Heart left ventricle (tissue), 16 donors: ENCODE measurements around the gene S100A3. TPM values are rescaled to one million over a fixed set of nuclear protein-coding genes. Genes with fewer than 3 reads are reported as not detected.
A peak's percentile ranks its signal among the peaks of the same experiment; 100 is the strongest.

ENCODE experiments used
- ATAC-seq, 4 donors: fragments of 200-7000 bp; cut with Tn5 transposase; one replicate each; pipeline ENCODE4 v1.9.1; 2020 to 2022; ENCODE audit warnings: moderate library complexity in 4 of 4, mild to moderate bottlenecking in 3 of 4, moderate number of reproducible peaks in 1 of 4
- DNase-seq, 5 donors: peaks; one replicate each; pipeline ENCODE4 v3.0.0-alpha.2; 2020
- H3K27ac ChIP-seq, 12 donors: fragments of 200-600 bp; sonication (generic) in 4 of 12; one replicate each; pipeline versions ENCODE4 v1.5.0 to v1.8.0; 2016 to 2022; ENCODE audit warnings: mild to moderate bottlenecking in 2 of 12
- H3K27me3 ChIP-seq, 9 donors: fragments of 200-600 bp; sonication (generic) in 2 of 9; one replicate each; pipeline versions ENCODE4 v1.5.1 to v1.8.0; 2016 to 2022; ENCODE audit warnings: mild to moderate bottlenecking in 3 of 9
- H3K36me3 ChIP-seq, 9 donors: fragments of 200-600 bp; sonication (generic) in 2 of 9; one replicate each; pipeline versions ENCODE4 v1.5.0 to v1.8.0; 2018 to 2022; ENCODE audit warnings: mild to moderate bottlenecking in 2 of 9
- H3K4me1 ChIP-seq, 12 donors: fragments of 200-600 bp; sonication (generic) in 4 of 12; one replicate each; pipeline versions ENCODE4 v1.5.0 to v1.8.0; 2016 to 2022; ENCODE audit warnings: mild to moderate bottlenecking in 3 of 12
- H3K4me3 ChIP-seq, 12 donors: fragments of 200-600 bp; sonication (generic) in 4 of 12; one replicate each; pipeline versions ENCODE4 v1.5.0 to v1.8.0; 2017 to 2022; ENCODE audit warnings: mild to moderate bottlenecking in 9 of 12, moderate library complexity in 4 of 12
- H3K9me3 ChIP-seq, 12 donors: fragments of 200-600 bp; sonication (generic) in 4 of 12; one replicate each; pipeline versions ENCODE4 v1.5.0 to v1.8.0; 2016 to 2022; ENCODE audit warnings: mild to moderate bottlenecking in 1 of 12
- CTCF ChIP-seq, 12 donors: fragments of 200-600 bp; sonication (generic) in 4 of 12; IDR thresholded peaks; one replicate each; pipeline versions ENCODE4 v1.5.0 to v1.8.0; 2018 to 2022; ENCODE audit warnings: antibody characterized with exemption in 12 of 12, mild to moderate bottlenecking in 5 of 12
- POLR2A ChIP-seq, 2 donors: fragments of 450-650 bp; IDR thresholded peaks; one replicate each; pipeline ENCODE4 v1.6.1; 2017; ENCODE audit warnings: antibody characterized with exemption in 2 of 2, mild to moderate bottlenecking in 2 of 2, moderate library complexity in 2 of 2
- WGBS, 4 donors: extraction: QIAGEN DNeasy Blood & Tissue Kit in 2 of 4; methylation state at CpG; one replicate each; pipeline versions ENCODE4 v1.1.5 to v1.1.7; 2013 to 2018; 5-methylcytosine and 5-hydroxymethylcytosine counted together
- intact Hi-C, 10 donors: fragments of 100-400 bp; cut with DNase I; formaldehyde crosslinking; loops; one replicate each; pipeline versions ENCODE4 v1.11.1 to v1.14.2; 2022
- polyA plus RNA-seq, 2 donors: library from polyadenylated mRNA; stranded (reverse); fragments of 200-250 nt; gene quantifications; one replicate each; pipeline ENCODE4 v1.2.3, GENCODE V29; 2013
- total RNA-seq, 9 donors: library from RNA; depleted of rRNA in 2 of 9; stranded (reverse); fragments of >200 nt in 2 of 9; fragmentation: NEBNext Ultra II Directional in 3 of 9; extraction: Animal tissue kit (Norgen Biotek cat#: 25700) in 3 of 9; gene quantifications; one replicate each; pipeline versions ENCODE4 v1.1.0 to v1.2.4, GENCODE V29; 2016 to 2023
- donor health status: ischemic (EF 13 %, LVEDD 7.1; RV severe dilation, severe dysfunction).
- donor health status: healthy with polysubstance abuse.
- donor health status: DM: no; HTN: yes; CAD: no.
- donor health status: DM: no; HTN: no; CAD: no.
- donor health status: ischemic (EF 25% LVEDD 6.9; RV normal size, moderate dysfunction).
- donor health status: ischemic (EF 25% LVEDD 5.7; RV mildly dilated, moderate dysfunction).
- donor health status: healthy.
- donor health status: DM: yes; HTN: yes; CAD: no.
- donor health status: ischemic (EF 35%, LVEDD 5.7; RV mildly dilated, moderate dysfunction).
- donor health status: nonischemic (EF 11% LVEDD 7.7; RV severe dilation, severe dysfunction).
- donor health status: DM: yes; HTN: yes; CAD: no.
- donor health status: PGD.
- donor health status: ischemic (EF 29% LVEDD 5.4; RV normal size, mild dysfunction).
- donor health status: nonischemic (EF 23%, LVEDD 6.1; RV moderate dilation, normal function).

The S100A3 gene
- total and polyA plus RNA-seq, 11 donors: 0.57 to 5.9 (median 1.1) TPM; not detected in 2

- Histone ChIP-seq H3K9me3 (no peaks in the 10 kb centered on the region), H3K4me1 (peaks cover 0 to 58% (median 28%) of the 10 kb centered on the region in 12 donors), H3K4me3 (peak overlapping the region in 10 of 12 donors; percentile 14 to 97 (median 90)), H3K36me3 (peaks cover 0 to 7% (median 0%) of the 10 kb centered on the region in 9 donors), H3K27ac (peak overlapping the region in 11 of 12 donors; percentile 17 to 100 (median 98)), H3K27me3 (no peaks in the 10 kb centered on the region)
- ATAC-seq (peak; percentile 2 to 52 (median 24)), DNase-seq (peak in 3 of 5 donors; percentile 46 to 75 (median 67))
- intact Hi-C loops: loop anchor here in 9 of 10 donors (1.0 to 10.0 kb wide), 8 partner anchors 33 to 451 kb away; partner anchors contain the start of genes CHTOP (in 1 of the 9), RAB13 (in 1 of the 9), S100A14 (in 1 of the 9) and S100A16 (in 1 of the 9)
- 57 to 72% (median 64%) methylated on average over 12 to 13 of the region's 13 CpGs for WGBS, 4 donors
- no peak for TF ChIP-seq CTCF (IDR thresholded peaks at IDR 0.05)
- no peak for TF ChIP-seq POLR2A (IDR thresholded peaks at IDR 0.05)
Observed at GRCh38 chr1:153533689-153534201, 15.3 kb downstream of the S100A3 start.

GRCh38 chr1:153532769-153533599, 16.1 kb downstream of the S100A3 start:
- Histone ChIP-seq H3K36me3 (peaks cover 0 to 7% (median 0%) of the 10 kb centered on the region in 9 donors), H3K4me3 (peak overlapping the region in 10 of 12 donors; percentile 14 to 97 (median 90)), H3K27ac (peak overlapping the region in 11 of 12 donors; percentile 3 to 100 (median 98)), H3K4me1 (peaks cover 0 to 54% (median 28%) of the 10 kb centered on the region in 12 donors), H3K9me3 (no peaks in the 10 kb centered on the region), H3K27me3 (no peaks in the 10 kb centered on the region)
- DNase-seq: peak; percentile 83 to 91 (median 84)
- TF ChIP-seq POLR2A (IDR thresholded peaks at IDR 0.05) (no peak), CTCF (IDR thresholded peaks at IDR 0.05) (peak; percentile 63 to 89 (median 80))
- intact Hi-C loops: loop anchor here in 7 of 10 donors (1.0 to 10.0 kb wide), 7 partner anchors 34 to 452 kb away; partner anchors contain the start of genes CHTOP (in 1 of the 7), RAB13 (in 1 of the 7), S100A14 (in 1 of the 7) and S100A16 (in 1 of the 7)
- ATAC-seq: peak; percentile 35 to 70 (median 52)
- WGBS, 4 donors: 36 to 43% (median 37%) methylated on average over 34 of the region's 34 CpGs

GRCh38 chr1:153532181-153532580, 16.9 kb downstream of the S100A3 start:
- peaks cover 0 to 7% (median 0%) of the 10 kb centered on the region in 9 donors for H3K36me3 ChIP-seq
- TF ChIP-seq CTCF (IDR thresholded peaks at IDR 0.05): no peak
- TF ChIP-seq POLR2A (IDR thresholded peaks at IDR 0.05): no peak
- ATAC-seq: no peak
- no peak for DNase-seq
- no peaks in the 10 kb centered on the region for H3K27me3 ChIP-seq
- peaks cover 0 to 54% (median 28%) of the 10 kb centered on the region in 12 donors for H3K4me1 ChIP-seq
- H3K27ac ChIP-seq: peak overlapping the region in 5 of 12 donors; percentile 98 to 100 (median 99)
- H3K9me3 ChIP-seq: no peaks in the 10 kb centered on the region
- intact Hi-C loops: loop anchor here in 6 of 10 donors (2.0 to 10.0 kb wide), 6 partner anchors 35 to 453 kb away; partner anchors contain the start of genes CHTOP (in 1 of the 6), RAB13 (in 1 of the 6), S100A14 (in 1 of the 6) and S100A16 (in 1 of the 6)
- H3K4me3 ChIP-seq: no peak overlapping the region
- WGBS, 4 donors: 87 to 88% (median 87%) methylated on average over 2 of the region's 2 CpGs
